HepG2 (cell line): ENCODE measurements around the gene PARG.

ENCODE experiments used
- ADNP ChIP-seq: sonication (generic); formaldehyde crosslinking; IDR thresholded peaks from 2 replicates; pipeline ENCODE4 v1.4.0; 2020; ENCODE audit warnings: missing genetic modification reagents
- ARHGAP35 ChIP-seq: sonication (generic); formaldehyde crosslinking; IDR thresholded peaks from 2 replicates; pipeline ENCODE4 v1.9.0; 2022; ENCODE audit warnings: mild to moderate bottlenecking, inconsistent platforms, moderate library complexity, missing genetic modification reagents, borderline replicate concordance
- ARID5B ChIP-seq: IDR thresholded peaks from 2 replicates; pipeline ENCODE4 v1.4.0; 2020; ENCODE audit warnings: mild to moderate bottlenecking, missing genetic modification reagents
- CTCF ChIP-seq: sonication (generic); formaldehyde crosslinking; IDR thresholded peaks from 2 replicates; pipeline ENCODE4 v1.5.0; 2020; ENCODE audit warnings: mild to moderate bottlenecking, missing genetic modification reagents, moderate library complexity
- EZH2 ChIP-seq: conservative IDR thresholded peaks from 2 replicates; pipeline ENCODE4 v1.6.1; 2012; ENCODE audit warnings: mild to moderate bottlenecking, low read depth, low read length, moderate library complexity
- GTF3A ChIP-seq: sonication (generic); formaldehyde crosslinking; conservative IDR thresholded peaks from 2 replicates; pipeline ENCODE4 v1.4.0; 2020; ENCODE audit warnings: mild to moderate bottlenecking, missing genetic modification reagents
- MLLT10 ChIP-seq: sonication (generic); formaldehyde crosslinking; IDR thresholded peaks from 2 replicates; pipeline ENCODE4 v1.4.0; 2020; ENCODE audit warnings: missing genetic modification reagents
- NFIB ChIP-seq: sonication (generic); formaldehyde crosslinking; IDR thresholded peaks from 2 replicates; pipeline ENCODE4 v1.9.0; 2021; ENCODE audit warnings: missing genetic modification reagents, mild to moderate bottlenecking, borderline replicate concordance
- NFKBIZ ChIP-seq: IDR thresholded peaks from 2 replicates; pipeline ENCODE4 v1.6.1; 2018; ENCODE audit warnings: missing genetic modification reagents, missing compliant biosample characterization
- SP2 ChIP-seq: sonication (generic); formaldehyde crosslinking; IDR thresholded peaks from 2 replicates; pipeline ENCODE4 v1.5.1; 2020; ENCODE audit warnings: mild to moderate bottlenecking, missing genetic modification reagents
- TAF1 ChIP-seq: sonication (generic); formaldehyde crosslinking; IDR thresholded peaks from 2 replicates; pipeline ENCODE4 v1.4.0; 2020; ENCODE audit warnings: missing genetic modification reagents
- TEF ChIP-seq: sonication (generic); formaldehyde crosslinking; IDR thresholded peaks from 2 replicates; pipeline ENCODE4 v1.5.0; 2020; ENCODE audit warnings: missing genetic modification reagents
- ZNF253 ChIP-seq: sonication (generic); formaldehyde crosslinking; IDR thresholded peaks from 2 replicates; pipeline ENCODE4 v1.8.0; 2022; ENCODE audit warnings: mild to moderate bottlenecking, missing genetic modification reagents, borderline replicate concordance
- ZNF572 ChIP-seq: sonication (generic); formaldehyde crosslinking; IDR thresholded peaks from 2 replicates; pipeline ENCODE4 v1.5.1; 2020; ENCODE audit warnings: mild to moderate bottlenecking, missing genetic modification reagents

GRCh38 chr10:49830846-49831245, 111.0 kb downstream of the PARG start:
- no peak for TF ChIP-seq NFIB (CRISPR knock-in tag)
- TF ChIP-seq ARHGAP35: no peak
- no peak for TF ChIP-seq TAF1 (CRISPR knock-in tag)
- TF ChIP-seq NFKBIZ: no peak
- no peak for TF ChIP-seq ZNF572
- TF ChIP-seq MLLT10: no peak
- TF ChIP-seq ARID5B: no peak
- no peak for TF ChIP-seq GTF3A (CRISPR knock-in tag)
- TF ChIP-seq TEF: no peak
- no peak for TF ChIP-seq ZNF253
- TF ChIP-seq SP2 (CRISPR knock-in tag): no peak
- no peak for TF ChIP-seq CTCF (CRISPR knock-in tag)
- TF ChIP-seq ADNP: no peak
- TF ChIP-seq EZH2: no peak
